ENCODE results near the gene CACNG5. TPM values are rescaled to one million over a fixed set of nuclear protein-coding genes. Genes with fewer than 3 reads are reported as not detected.
A peak's percentile ranks its signal among the peaks of the same experiment; 100 is the strongest.

The CACNG5 gene
- total and polyA plus RNA-seq, 2 experiments from 2014 or later = 1.8 to 3.3 TPM

- TF ChIP-seq ZNF462 (CRISPR knock-in tag; IDR thresholded peaks at IDR 0.05) (no peak), EZH2 (IDR thresholded peaks at IDR 0.05; ENCODE audit: low read depth, unreplicated experiment) (no peak), EZH2phosphoT487 (IDR thresholded peaks at IDR 0.05; ENCODE audit: unreplicated experiment) (no peak), JUNB (IDR thresholded peaks at IDR 0.05; ENCODE audit: unreplicated experiment) (no peak), STAT1 (IDR thresholded peaks at IDR 0.05; ENCODE audit: unreplicated experiment) (no peak), ZNF331 (CRISPR knock-in tag; IDR thresholded peaks at IDR 0.05; ENCODE audit: low read depth) (no peak)
Observed at GRCh38 chr17:66826856-66827255, 8.1 kb upstream of the CACNG5 start (continued).

GRCh38 chr17:66829386-66829864, 5.5 kb upstream of the CACNG5 start:
- H3K4me3 Mint-ChIP-seq = peak overlapping the region; percentile 55; the same call in 1 of the 3 replicates
- peak; percentile 96 for ATAC-seq
- peaks cover 27% of the 10 kb centered on the region for H3K4me1 Mint-ChIP-seq
- peak; percentile 92 for DNase-seq (ENCODE audit: low spot score)
- H4K20me1 ChIP-seq (replicated peaks; ENCODE audit: insufficient read depth) = no peaks in the 10 kb centered on the region
- no peaks in the 10 kb centered on the region; the same call in 2 of the 3 replicates for H3K9me3 Mint-ChIP-seq
- TF ChIP-seq ZNF331 (CRISPR knock-in tag; IDR thresholded peaks at IDR 0.05; ENCODE audit: low read depth) (no peak), EZH2phosphoT487 (IDR thresholded peaks at IDR 0.05; ENCODE audit: unreplicated experiment) (no peak), POLR2AphosphoS5 (IDR thresholded peaks at IDR 0.05; ENCODE audit: low read depth) (no peak), CREB1 (CRISPR knock-in tag; IDR thresholded peaks at IDR 0.05; ENCODE audit: low read depth) (0 out of 2 replicates have a peak, but pooled peaks have one; percentile 6), REST (IDR thresholded peaks at IDR 0.05; ENCODE audit: unreplicated experiment) (peak; percentile 89), ZNF114 (CRISPR knock-in tag; IDR thresholded peaks at IDR 0.05) (no peak), STAT1 (IDR thresholded peaks at IDR 0.05; ENCODE audit: unreplicated experiment) (no peak)
- H3K4me1 ChIP-seq (ENCODE audit: insufficient read depth) = peaks cover 16% of the 10 kb centered on the region
- no peaks in the 10 kb centered on the region for H3K36me3 ChIP-seq (ENCODE audit: insufficient read depth)
- no peak overlapping the region for H3K27ac Mint-ChIP-seq
- peak overlapping the region; percentile 67 for H3K4me2 ChIP-seq
- H3K27me3 ChIP-seq (ENCODE audit: insufficient read depth) = 0 out of 2 replicates have a peak, but pooled peaks cover 2% of the 10 kb centered on the region
- H2AFZ ChIP-seq = peak overlapping the region; percentile 86; the same call in 1 of the 2 replicates
- no peak overlapping the region for H3K27ac ChIP-seq (ENCODE audit: low read depth)
- H3K4me3 ChIP-seq = peak overlapping the region; percentile 33; the same call in 1 of the 2 replicates
- H3K9me2 ChIP-seq (ENCODE audit: insufficient read depth) = no peaks in the 10 kb centered on the region
- H3K27me3 Mint-ChIP-seq (ENCODE audit: insufficient read depth, low read depth, poor library complexity) = peaks cover 12% of the 10 kb centered on the region
- no peaks in the 10 kb centered on the region for H3K36me3 Mint-ChIP-seq (ENCODE audit: low read depth)
- peaks cover 12% of the 10 kb centered on the region; the same call in 1 of the 2 replicates for H3F3A ChIP-seq (replicated peaks; ENCODE audit: low read depth)
- no peaks in the 10 kb centered on the region for H3K79me2 ChIP-seq (replicated peaks; ENCODE audit: insufficient read depth)

All from GM23338 (cell line).